ENCODE measurements around the gene RHD.
"Not testable (repeated sequence)": the region's sequence is repeated elsewhere in the genome, so short reads cannot be mapped to it uniquely, and the experiment has no call there.

DNA sequence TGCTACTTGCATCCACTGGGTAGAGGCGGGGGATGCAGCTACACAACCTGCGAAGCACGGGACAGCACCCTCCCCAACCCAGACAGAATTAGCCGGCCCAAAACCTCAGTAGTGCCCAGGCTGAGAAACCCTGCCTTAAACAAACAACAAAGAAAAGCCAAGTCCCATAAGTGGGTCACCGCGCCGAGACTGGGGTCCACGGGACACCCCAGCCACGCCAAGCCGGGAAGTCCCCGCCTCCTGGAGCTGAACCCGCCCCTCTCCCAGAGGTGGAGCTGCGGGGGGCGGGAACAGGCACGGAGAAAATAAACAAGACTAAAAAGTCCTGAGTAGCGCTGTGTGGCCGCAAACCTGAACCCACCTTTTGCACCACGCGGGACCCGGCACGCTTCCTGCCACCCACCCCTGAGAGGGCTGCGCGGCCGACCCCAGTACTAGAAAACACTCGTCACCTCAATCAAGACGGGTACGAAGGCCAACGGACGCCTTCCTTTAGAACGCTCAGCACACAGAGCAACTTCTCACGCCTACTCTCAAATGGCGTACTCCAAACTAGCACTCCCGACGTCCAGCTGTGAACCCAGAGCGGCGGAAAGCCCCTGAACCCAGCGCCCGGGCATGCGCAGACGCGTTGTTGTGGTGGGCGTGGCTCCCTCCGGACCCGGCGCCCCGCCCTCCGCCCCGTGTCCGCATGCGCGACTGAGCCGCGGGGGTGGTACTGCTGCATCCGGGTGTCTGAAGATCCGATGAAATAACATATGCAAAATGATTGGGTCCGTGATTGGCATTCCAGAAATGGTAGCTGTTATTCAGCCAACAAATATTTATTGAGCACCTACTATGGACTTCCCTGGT lies 4.8 kb upstream of the RHD start:
- TF ChIP-seq, protein P1, sequence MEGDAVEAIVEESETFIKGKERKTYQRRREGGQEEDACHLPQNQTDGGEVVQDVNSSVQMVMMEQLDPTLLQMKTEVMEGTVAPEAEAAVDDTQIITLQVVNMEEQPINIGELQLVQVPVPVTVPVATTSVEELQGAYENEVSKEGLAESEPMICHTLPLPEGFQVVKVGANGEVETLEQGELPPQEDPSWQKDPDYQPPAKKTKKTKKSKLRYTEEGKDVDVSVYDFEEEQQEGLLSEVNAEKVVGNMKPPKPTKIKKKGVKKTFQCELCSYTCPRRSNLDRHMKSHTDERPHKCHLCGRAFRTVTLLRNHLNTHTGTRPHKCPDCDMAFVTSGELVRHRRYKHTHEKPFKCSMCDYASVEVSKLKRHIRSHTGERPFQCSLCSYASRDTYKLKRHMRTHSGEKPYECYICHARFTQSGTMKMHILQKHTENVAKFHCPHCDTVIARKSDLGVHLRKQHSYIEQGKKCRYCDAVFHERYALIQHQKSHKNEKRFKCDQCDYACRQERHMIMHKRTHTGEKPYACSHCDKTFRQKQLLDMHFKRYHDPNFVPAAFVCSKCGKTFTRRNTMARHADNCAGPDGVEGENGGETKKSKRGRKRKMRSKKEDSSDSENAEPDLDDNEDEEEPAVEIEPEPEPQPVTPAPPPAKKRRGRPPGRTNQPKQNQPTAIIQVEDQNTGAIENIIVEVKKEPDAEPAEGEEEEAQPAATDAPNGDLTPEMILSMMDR (IDR thresholded peaks at IDR 0.05; ENCODE audit: low read depth, low read length) = not testable (repeated sequence)
- not testable (repeated sequence) for TF ChIP-seq POLR2A (IDR thresholded peaks at IDR 0.05; ENCODE audit: extremely low read depth, insufficient read length)
